GM12865 (cell line): Measurements from ENCODE around the gene RASA2.

Source experiments
- DNase-seq: peaks from one replicate; pipeline ENCODE4 v3.0.0; 2010; ENCODE audit warnings: low read depth
- H3K4me3 ChIP-seq: 2 replicates; pipeline ENCODE4 v1.5.1; 2011; ENCODE audit warnings: mild to moderate bottlenecking, low read depth, low read length, control low read depth
- CTCF ChIP-seq: IDR thresholded peaks from 2 replicates; pipeline ENCODE4 v1.5.1; 2011; ENCODE audit warnings: low read length, control low read depth, low read depth, inconsistent platforms; ENCODE audit not compliant: insufficient read depth; ENCODE audit errors: missing control alignments

Gene RASA2

DNA sequence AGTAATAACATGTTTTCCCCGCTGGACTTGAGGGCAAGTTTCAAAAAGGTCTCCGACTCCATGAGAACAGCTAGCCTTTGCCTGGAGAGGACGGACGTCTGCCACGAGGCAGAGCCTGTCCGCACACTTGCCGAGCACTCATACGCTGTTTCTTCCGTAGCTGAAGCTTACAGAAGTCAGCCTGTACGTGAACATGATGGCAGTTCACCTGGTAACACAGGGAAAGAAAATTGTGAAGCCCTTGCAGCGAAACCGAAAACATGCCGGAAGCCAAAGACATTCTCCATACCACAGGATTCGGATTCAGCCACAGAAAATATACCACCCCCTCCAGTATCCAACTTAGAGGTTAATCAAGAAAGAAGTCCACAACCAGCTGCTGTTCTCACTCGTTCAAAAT, 43.9 kb upstream of the RASA2 start:
- no peak overlapping the region for H3K4me3 ChIP-seq
- no peak for TF ChIP-seq CTCF
- no peak for DNase-seq

- no peak overlapping the region for H3K4me3 ChIP-seq
- no peak for TF ChIP-seq CTCF
- no peak for DNase-seq
Observed at GRCh38 chr3:141444586-141445285, 42.1 kb upstream of the RASA2 start.

DNA sequence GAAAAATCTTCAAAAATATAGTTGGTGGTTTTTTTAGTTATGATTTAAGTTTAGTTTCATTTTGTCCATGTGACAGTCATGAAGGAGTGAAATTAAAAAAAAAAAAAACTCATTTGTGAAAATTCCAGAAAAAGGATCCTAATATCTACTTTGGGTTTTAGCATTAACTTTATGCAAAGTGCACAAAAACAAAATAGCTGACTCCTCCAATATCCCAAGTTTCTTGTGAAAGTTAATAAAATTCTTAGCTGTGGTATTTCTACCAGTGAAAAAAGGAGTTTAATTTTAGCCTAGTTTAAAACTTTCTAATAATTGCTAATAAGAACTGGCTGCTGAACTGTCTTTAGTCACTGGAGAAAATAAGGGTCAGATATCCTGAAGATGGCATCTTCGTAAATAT, 40.8 kb upstream of the RASA2 start:
- no peak overlapping the region for H3K4me3 ChIP-seq
- no peak for TF ChIP-seq CTCF
- DNase-seq: no peak

DNA sequence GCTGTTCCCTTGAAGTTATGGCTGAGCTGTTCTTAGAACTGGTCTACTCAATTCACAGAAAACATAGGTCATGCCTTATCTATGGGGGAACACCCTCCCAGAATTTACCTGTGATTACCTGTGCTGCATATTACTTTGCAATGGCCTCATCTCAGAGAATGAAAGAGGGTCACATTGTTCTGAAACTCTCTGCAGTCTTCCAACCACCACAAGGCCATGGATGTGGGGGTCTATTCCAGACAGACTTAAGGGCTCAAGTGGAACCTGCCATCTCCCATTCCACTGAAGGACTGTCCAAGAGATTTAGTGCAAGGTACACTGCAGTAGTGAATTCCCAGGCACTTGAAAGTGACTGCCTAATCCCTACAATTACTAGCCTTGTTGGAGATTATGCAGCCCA, 40.1 kb upstream of the RASA2 start:
- no peak overlapping the region for H3K4me3 ChIP-seq
- TF ChIP-seq CTCF: no peak
- DNase-seq: no peak

GRCh38 chr3:141447383-141447782, 39.4 kb upstream of the RASA2 start:
- DNase-seq: no peak
- TF ChIP-seq CTCF: no peak
- H3K4me3 ChIP-seq: no peak overlapping the region

- TF ChIP-seq CTCF: no peak
- DNase-seq: no peak
- H3K4me3 ChIP-seq: no peak overlapping the region
Observed at GRCh38 chr3:141448606-141449220, 38.1 kb upstream of the RASA2 start.

GRCh38 chr3:141449424-141449823, 37.4 kb upstream of the RASA2 start:
- no peak overlapping the region for H3K4me3 ChIP-seq
- DNase-seq: no peak
- TF ChIP-seq CTCF: no peak
